HG03378 (cell line): Measurements from ENCODE around the gene IQGAP2.
"Not testable (repeated sequence)": the region's sequence is repeated elsewhere in the genome, so short reads cannot be mapped to it uniquely, and the experiment has no call there.

Experiments used
- ATAC-seq: cut with Tn5 transposase; IDR thresholded peaks from one replicate; pipeline ENCODE4 v1.9.1; 2021; ENCODE audit warnings: mild to moderate bottlenecking, moderate library complexity; ENCODE audit not compliant: unreplicated experiment

IQGAP2 gene

DNA sequence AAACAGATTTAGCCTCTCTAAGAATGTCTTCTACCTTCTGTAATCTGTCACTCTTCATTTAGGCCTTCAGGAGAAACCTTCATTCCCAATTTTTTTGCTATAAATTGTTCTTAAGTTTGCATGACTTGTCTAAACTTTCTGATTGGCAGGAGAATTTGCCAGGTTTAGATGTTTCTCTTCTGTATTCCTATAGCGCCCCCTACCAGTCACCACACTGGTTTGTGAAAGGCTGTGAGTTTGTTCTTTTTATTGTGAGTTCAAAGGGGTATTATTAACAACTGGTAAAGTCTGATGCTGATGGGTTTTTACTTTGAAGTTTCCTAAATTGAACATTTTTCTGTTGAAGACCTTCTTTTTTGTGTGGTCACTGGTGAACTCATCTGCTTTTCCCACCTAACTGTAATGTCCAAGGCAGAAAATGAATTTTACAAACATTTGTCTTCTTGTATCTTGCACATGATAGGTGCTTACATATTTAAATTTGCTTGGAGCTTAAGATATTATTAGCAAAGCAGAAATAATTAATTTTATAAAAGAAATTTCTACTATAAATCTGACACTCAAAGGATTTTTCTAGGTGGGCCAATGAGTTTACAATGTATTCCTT, 238.5 kb downstream of the IQGAP2 start:
- no peak for ATAC-seq

- no peak for ATAC-seq
Measured at GRCh38 chr5:76642390-76643040, 239.4 kb downstream of the IQGAP2 start.

- ATAC-seq: no peak
Measured at GRCh38 chr5:76643371-76643770, 240.3 kb downstream of the IQGAP2 start.

DNA sequence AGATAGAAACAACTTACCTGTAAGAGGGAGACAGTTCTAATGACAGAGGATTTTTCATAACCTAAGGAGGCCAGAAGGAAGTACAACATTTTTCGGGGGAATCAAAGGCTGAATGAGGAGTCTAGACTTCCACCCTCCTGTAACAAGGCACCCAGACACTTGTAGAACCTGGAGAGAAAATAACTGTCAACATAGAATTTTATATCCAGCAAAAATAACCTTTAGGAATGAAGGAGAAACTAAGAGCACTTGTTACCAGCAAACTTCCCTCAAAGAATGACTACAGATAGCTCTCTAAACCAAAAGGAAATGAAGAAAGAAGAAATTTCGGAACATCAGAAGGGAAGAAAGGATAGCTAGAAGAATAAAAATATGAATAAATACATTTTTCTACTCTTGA, 246.1 kb downstream of the IQGAP2 start:
- no peak for ATAC-seq

DNA sequence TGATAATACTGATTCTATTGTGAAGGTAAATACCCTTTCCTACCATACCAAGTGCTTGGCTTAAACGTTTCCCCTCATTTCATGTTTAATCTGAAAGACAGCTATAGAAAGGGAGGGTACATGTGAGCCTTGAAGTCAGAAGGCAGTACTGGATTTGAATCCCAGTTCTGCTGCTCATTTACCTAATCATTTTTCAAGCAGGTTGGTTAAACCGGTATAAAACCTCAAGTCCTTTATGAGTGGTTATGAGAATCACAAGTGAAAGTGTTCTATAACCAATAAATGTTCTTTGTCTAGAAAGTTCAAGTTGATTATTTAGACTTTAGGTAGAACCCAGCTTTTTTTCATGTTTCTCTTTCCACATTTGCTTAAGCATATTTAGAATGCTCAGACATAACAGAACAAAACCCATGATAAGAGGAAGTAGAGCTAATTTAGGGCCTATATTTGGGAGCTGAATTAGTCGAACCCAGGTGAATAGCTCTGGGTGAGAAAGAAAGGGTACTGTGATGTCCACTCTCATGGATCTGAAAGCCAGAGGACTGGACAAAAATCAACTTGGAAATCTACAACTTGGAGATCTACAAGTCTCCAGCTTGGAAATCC, 249.8 kb downstream of the IQGAP2 start:
- ATAC-seq: no peak

GRCh38 chr5:76657091-76657490, 254.0 kb downstream of the IQGAP2 start:
- ATAC-seq: no peak

DNA sequence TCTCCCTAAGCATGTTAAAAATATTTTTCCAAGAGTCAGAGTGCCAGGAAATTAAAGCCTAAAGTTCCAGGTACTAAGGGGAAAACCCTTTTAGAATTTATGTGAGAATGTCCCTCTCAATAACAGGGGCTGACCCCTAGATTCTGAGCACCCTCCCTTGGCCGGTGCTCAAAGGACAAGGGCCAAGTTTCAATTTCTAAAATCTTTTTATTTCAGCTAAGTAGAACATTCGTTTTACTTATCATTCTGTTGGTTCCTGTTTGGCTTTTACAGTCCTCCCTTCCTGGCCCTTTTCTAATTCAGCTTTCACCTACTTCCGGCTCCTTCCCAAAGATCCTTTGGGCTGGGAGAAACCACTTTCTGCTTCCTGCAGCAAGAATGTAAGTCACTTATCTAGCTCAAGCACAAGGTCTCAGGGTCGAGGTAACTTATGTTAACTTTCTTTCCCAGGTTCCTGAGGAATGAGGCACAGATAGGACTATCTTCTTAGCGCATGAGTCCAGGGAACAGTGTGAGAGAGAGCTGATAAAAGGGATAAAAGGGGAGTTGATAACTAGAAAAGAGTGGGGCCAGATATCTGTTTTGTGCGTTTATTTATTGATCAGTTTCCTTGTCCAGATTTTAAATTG, 254.7 kb downstream of the IQGAP2 start:
- no peak for ATAC-seq

DNA sequence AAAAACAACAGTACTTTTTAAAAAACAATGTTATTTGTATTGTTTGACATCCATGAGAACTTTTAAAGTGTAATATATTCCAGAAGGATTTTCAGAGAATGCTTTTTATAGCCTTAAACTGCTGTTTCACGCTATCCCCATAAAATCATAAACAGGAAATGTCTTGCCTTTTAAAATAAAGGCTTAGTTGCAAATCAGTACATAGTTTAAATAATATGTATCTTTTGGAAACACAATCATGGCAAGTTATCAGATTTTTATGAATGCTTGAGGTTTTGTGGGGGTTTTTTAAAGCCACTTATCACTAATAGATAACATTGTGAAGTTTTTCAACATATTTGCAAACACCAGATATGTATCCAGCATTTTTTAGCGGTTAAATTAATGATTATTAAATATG, 257.3 kb downstream of the IQGAP2 start:
- no peak for ATAC-seq

DNA sequence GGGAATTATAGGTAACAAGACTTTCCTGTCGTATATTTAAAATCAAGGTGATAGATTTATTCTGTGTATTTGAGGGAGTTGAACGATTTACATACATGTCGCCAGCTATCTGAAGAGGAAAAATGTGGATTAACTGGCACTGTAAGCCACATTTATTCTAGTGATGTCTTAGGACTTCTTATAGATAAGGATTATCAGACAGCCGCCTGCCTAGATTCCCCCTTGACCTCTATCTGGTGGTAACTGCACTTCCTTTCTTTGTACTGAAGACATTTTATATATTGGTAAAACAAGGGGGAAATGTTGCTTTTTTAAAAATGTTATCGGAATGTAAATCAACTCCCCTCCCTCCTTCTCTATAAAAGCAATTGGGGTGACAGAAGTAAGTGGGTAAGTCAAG, 259.4 kb downstream of the IQGAP2 start:
- no peak for ATAC-seq

DNA sequence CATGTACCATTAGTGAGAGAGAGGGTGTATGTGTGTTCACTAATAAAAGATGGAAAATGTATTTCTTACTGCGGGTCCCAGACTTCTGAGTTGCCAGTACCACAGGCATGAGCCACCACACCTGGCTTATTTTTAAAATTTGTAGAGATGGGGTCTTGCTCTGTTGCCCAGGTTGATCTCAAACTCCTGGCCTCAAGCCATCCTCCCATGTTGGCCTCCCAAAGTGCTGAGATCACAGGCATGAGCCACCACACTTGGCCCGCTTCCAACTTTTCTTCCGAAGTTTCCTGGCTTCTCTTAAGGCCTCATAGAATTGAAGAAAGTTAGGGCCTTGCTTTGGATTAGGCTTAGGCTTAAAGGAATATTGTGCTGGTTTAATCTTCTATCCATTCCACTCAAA, 260.5 kb downstream of the IQGAP2 start:
- no peak for ATAC-seq

DNA sequence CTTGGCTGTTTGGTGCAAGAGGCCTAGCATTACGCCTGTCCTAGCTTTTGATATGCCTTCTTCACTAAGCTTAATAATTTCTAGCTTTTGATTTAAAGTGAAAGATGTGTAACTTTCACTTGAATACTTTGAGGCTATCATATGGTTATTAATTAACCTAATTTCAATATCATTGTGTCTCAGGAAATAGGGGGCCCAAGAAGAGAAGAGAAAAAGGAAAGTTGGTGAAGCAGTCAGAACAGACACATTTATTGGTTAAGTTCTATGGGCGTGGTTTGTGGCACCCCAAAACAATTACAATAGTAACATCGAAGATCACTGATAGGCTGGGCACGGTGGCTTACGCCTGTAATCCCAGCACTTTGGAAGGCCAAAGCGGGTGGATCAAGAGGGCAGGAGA, 261.0 kb downstream of the IQGAP2 start:
- no peak for ATAC-seq

DNA sequence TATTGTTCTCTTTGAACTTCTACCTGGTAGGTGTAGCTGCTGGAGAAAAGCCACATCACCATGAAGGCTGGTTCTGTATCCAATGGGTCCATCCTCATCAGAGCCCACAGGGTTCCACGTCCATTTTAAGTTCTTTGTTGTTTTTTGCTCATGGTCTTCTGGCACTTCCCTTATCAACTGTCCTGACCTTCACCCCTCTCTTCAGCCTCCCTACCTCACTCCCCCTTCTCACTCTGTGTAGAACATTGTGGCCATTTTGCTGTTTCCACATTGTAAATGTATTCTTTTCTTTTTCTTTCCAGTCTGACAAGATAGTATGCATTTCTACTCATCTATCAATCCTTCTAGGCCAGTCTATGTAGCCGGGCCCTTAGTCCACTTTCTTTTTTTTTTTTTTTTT, 264.4 kb downstream of the IQGAP2 start:
- no peak for ATAC-seq

- no peak for ATAC-seq
Measured at GRCh38 chr5:76669245-76669644, 266.2 kb downstream of the IQGAP2 start.

- ATAC-seq: no peak
Measured at GRCh38 chr5:76670508-76670907, 267.4 kb downstream of the IQGAP2 start.

DNA sequence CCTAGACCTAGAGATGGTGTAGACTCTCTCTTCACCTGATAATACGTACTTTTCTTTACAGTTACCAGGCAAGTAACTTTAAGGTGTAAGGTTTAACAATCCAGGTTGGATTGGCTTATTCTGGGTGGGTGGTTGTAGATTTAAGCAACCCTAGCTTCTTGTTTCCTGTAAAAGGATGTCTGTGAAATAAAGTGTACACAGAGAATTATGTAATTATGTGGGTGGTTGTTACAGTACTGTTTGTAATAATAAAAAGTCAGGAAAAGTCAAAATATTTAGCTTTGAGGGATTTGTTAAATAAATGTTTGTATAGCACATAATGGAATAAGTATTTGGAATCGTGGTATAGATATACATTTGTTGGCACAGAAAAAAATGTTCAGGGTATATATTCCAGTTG, 269.2 kb downstream of the IQGAP2 start:
- ATAC-seq: no peak

DNA sequence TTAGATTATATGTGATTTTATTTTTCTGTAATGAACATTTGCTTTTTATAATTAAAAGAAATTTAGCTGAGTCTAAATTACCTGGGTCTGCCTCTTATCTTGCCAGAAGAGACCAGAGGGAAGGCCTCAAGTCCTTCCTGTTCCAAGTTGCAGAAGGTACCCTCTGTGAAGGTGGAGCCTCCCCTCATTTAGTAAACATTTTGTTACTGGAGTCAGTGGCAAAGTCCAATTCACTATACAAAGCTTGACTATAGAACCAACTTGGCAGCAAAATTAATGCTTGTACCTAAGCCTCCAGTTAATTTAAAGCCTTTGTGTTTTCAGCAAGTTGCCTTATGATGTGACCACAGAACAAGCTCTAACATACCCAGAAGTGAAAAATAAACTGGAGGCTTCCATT, 270.0 kb downstream of the IQGAP2 start:
- no peak for ATAC-seq

DNA sequence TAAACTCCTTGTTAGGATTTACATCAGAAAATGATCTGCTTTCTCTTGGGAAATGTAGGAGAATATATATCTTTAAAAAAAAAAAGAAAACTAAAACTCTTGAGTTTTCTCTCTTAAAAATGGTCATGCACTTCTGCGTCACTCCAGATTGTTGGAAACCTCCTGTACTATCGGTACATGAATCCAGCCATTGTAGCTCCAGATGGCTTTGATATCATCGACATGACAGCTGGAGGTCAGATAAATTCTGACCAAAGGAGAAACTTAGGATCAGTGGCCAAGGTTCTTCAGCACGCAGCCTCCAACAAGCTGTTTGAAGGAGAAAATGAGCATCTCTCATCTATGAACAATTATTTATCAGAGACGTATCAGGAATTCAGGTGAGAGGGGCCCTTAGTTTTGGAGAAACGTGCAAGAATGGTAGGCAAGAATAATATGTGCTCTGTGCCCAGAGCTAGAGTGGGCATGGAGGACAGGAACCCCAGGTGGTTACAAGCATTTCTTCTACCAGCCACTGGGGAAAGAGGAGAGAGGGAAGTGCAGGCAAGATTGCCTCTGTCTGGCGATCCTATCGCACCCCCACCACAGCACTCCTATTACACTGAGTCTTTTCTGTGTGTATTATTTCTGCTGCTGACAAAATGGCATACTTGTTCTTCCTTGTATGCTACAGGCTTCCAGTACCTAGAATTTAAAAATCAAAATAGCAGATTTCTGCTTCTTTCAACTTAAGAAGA, 271.4 kb downstream of the IQGAP2 start:
- no peak for ATAC-seq

- no peak for ATAC-seq
Measured at GRCh38 chr5:76675364-76675763, 272.3 kb downstream of the IQGAP2 start.

GRCh38 chr5:76677849-76678472, 274.9 kb downstream of the IQGAP2 start:
- no peak for ATAC-seq

DNA sequence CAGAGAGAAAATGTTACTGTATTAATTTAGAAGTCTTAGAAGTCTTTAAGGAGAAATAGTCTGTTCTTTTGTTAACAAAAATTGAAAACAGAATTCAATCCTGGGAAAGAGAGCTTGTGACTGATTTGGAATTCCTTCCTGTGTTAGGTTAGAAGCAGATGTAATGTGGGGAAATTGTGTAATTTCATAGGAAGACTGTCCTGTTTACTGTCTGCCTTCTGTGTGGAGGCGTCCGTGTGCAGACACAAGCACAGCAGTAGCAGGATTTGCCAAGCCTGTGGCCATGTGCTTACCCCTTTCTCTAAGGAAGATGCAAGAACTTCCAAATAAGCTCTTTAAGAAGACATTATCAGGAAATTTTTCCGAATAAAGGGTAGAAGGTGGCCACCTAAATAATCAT, 276.1 kb downstream of the IQGAP2 start:
- ATAC-seq: no peak

DNA sequence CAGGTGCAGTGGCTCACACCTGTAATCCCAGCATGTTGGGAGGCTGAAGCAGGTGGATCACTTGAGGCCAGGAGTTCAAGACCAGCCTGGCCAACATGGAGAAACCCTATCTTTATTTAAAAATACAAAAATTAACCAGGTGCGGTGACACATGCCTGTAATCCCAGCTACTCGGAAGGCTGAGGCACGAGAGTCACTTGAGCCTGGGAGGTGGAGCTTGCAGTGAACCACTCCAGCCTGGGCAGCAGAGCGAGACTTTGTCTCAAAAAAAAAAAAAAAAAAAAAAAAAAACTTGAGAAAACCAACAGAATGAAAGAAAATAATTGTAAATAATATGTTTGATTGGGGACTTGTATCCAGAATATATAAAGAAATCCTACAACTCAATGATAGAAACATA, 277.7 kb downstream of the IQGAP2 start:
- not testable (repeated sequence) for ATAC-seq
